GM18867 (cell line): ENCODE data around the gene DACT2.

Experiments used
- ATAC-seq: cut with Tn5 transposase; IDR thresholded peaks from one replicate; pipeline ENCODE4 v1.9.1; 2021; ENCODE audit warnings: mild to moderate bottlenecking, moderate library complexity; ENCODE audit not compliant: unreplicated experiment

Gene DACT2

GRCh38 chr6:168353041-168353440 is 33.5 kb upstream of the DACT2 start:
- ATAC-seq = no peak

GRCh38 chr6:168352096-168352495 is 32.5 kb upstream of the DACT2 start:
- no peak for ATAC-seq

DNA sequence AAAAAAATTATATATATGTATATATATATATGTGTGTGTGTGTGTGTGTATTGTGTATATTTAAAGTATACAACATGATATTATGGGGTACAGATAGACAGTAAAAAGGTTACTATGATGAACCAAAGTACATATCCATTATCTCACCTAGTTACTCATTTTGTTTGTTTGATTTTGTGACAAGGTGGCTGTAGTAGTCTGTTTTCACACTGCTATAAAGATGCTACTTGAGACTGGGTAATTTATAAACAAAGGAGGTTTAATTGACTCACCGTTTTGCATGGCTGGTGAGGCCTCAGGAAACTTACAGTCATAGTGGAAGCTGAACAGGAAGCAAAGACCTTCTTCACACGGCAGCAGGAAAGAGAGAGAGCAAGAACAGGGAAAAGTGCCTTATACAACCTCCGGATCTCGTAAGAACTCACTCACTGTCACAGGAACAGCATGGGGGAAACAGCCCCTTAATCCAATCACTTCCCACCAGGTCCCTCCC is 30.2 kb upstream of the DACT2 start:
- no peak for ATAC-seq

DNA sequence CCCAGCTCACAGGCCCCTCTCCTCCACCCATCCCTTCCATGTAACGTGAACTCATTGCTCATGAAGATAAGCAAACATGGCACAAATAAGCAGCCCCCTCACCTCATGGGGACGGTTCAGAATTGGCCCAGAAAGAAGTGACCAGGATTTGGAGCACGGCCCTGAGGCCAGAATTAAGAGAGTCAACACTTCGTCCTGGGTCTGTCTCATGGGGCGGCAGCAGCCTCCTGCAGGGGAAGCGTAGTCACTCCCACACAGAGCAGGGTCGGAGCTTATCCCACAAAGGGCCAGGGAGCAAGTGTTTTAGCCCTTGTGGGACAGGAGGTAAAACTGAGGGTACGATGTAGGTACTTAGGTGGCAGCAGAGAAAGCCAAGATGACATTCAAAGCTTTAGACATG is 28.6 kb upstream of the DACT2 start:
- ATAC-seq = no peak

GRCh38 chr6:168347615-168348014 is 28.0 kb upstream of the DACT2 start:
- no peak for ATAC-seq

- ATAC-seq = no peak
These were observed 27.5 kb upstream of the DACT2 start for GRCh38 chr6:168347053-168347452.

DNA sequence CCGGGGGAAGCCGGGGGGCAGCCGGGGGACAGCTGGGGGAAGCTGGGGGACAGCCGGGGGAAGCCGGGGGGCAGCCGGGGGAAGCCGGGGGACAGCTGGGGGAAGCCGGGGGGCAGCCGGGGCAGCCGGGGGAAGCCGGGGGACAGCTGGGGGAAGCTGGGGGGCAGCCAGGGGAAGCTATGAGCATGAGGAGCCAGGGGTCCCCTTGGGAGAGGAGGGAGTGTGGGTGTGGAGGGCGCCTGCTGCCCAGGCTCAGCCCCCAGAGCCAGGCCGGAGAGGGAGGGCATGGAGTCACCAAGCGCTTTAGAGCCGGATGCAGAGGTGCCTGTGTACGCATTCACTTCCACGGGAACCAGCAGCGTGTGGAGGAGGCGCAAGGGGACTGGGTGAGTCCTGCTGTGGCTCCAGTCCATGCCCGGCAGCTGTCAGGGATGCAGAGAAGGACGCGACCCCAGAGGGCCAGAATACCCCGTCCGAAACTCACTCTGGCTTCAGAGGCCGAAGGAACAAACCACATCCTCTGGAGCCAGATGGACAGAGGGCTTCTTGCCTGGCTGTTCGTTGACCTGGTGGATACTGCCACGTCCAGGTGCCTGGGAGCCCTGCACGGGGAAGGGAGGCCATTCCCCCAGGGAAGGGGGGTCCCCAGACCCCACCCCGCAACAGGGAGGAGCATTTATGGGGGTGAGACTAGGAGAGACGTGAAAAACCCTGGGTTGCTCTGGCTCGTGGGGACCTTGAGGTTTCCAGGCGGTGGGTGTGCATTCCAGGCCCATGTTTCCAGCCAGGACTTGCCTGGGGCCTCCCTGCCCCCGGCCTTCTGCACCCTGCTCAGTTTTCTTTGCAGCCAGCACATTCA is 26.5 kb upstream of the DACT2 start:
- ATAC-seq = no peak

- no peak for ATAC-seq
These were observed 25.7 kb upstream of the DACT2 start for GRCh38 chr6:168345266-168345665.

GRCh38 chr6:168344338-168344737 is 24.8 kb upstream of the DACT2 start:
- no peak for ATAC-seq

GRCh38 chr6:168343239-168344150 is 23.9 kb upstream of the DACT2 start:
- no peak for ATAC-seq

- no peak for ATAC-seq
These were observed 23.1 kb upstream of the DACT2 start for GRCh38 chr6:168342636-168343035.

DNA sequence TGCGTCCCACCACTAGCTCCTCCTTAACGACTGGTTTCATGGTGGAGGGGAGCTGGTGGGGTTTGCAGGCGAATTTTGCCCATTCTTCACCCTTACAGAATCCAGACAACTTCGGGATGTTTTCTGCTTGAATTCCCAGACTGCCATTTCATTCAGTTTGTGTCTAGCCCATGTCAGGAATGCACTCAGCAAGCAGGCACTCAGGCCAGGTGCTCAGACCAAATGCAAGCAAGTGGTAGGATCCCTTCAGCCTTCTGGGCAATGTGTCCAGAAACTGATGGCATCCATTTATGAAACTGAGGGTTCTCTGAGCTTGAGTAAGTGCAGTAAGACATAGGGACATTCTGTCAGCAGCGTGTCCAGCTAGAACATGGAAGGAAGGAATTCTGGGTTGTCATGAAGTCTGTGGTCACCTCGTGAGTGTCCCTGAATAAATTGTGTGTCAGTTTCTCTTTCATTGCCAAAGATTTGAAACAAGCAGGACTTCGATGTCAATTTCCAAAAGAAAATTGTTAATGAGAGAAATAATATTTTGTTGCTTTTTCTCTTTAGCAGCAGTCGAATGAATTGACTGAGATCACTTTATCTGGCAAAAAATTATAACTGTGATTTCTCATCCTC is 21.8 kb upstream of the DACT2 start:
- ATAC-seq = no peak

- no peak for ATAC-seq
These were observed 21.2 kb upstream of the DACT2 start for GRCh38 chr6:168340819-168341218.

DNA sequence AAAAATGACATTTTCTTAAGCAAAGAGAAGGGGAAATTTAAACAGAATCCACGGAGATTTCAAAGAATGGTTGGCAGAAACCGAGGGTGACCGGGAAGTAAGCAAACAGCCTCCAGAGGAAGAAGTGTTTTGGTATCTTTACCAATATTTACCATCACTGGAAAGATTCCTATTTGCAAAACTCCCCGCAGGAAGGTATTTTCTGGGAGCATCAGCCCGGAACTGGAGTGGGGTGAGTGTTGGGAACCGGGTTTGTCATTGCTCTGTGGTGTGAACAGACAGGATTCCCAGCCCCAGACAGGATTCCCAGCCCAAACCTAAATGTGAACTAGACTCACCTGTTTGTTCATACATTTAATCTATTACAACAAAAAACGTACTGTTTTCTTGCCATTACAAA is 19.2 kb upstream of the DACT2 start:
- ATAC-seq = no peak

DNA sequence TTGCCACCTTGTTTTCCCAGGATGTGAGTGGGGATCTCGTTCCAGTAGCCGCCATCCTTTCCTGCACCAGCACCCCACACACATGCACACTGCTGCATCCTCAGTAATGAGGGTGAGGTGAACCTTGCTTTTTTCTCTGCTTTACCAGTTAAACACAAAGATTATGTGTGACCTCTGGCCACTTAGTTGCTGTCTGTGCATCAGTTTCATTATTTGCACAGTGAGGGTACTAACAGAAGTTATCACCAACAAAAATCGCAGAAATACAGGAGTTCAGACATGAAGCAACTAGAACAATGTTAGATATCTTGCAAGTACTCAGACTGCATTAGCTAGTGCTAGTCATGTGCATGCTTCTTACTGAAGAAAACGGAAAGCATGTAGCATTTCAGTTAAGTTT is 17.4 kb upstream of the DACT2 start:
- no peak for ATAC-seq

DNA sequence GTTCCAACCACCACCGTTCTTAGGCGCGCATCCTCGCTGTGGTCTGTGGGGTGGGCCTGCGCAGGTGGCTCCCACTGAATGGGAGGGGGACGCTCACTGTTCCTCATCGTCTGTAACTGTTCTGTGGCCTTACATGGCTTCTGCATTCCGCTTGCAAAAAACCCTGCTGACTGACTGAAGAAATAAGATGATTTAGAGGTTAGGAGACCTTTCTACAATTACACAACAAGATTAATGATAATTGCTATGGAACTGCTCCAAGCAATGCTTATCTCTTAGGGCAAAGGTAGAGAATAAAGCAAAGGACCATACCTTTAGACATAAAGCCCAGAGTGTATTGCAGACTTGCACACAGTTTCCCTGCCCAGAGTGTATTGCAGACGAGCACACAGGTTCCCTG is 14.4 kb upstream of the DACT2 start:
- no peak for ATAC-seq

GRCh38 chr6:168333491-168333890 is 13.9 kb upstream of the DACT2 start:
- no peak for ATAC-seq

- no peak for ATAC-seq
These were observed 13.5 kb upstream of the DACT2 start for GRCh38 chr6:168333039-168333438.

GRCh38 chr6:168332020-168332419 is 12.4 kb upstream of the DACT2 start:
- no peak for ATAC-seq

DNA sequence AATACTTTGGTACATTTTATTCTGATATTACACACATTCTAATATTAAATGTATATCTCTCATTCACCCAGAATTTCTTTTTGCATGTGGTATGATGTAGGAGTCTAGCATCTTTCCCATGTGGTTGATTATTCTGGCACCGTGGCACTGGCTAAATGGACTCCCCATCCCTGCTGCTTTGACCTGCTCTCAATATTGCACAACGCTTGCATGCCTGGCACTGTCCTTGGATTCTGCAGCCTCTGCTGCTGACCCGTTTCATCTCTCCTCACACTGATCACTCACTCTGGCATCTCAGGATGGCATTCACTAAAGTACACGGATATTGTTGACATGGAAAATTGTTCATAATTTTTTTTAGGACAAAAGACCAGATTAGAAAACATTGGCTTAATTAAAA is 11.5 kb upstream of the DACT2 start:
- ATAC-seq = no peak

DNA sequence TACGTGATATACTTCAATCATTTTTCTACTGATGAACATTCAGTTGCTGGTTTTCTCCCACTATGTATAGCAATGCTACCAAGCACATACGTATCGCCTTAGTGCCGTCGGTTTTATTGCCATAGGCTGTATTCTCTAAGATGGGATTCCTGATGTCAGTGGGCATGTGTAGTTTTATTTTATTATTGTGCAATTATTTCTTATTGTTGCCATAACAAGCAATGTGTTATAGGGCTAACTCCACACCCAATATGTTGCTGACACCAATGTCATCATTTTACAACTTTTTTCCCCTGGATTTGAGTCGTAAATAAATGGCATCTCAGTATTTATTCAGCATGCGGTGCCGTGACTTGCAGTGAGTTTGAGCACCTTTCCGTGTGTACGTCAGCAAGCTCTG is 10.8 kb upstream of the DACT2 start:
- ATAC-seq = no peak
